Lower leg skin (tissue), 4 donors: ENCODE measurements around the gene LGSN. TPM values are rescaled to one million over a fixed set of nuclear protein-coding genes. Genes with fewer than 3 reads are reported as not detected.

Experiments used
- DNase-seq, 2 donors: peaks; one replicate each; pipeline ENCODE4 v3.0.0-alpha.2; 2019; ENCODE audit warnings: low spot score in 2 of 2
- H3K4me3 ChIP-seq: fragments of 200-600 bp; sonication (generic); 2 replicates; pipeline ENCODE4 v1.5.1; 2017; ENCODE audit warnings: mild to moderate bottlenecking, low read depth; ENCODE audit not compliant: poor library complexity, severe bottlenecking
- POLR2A ChIP-seq, 2 donors: fragments of 450-650 bp; IDR thresholded peaks; one replicate each; pipeline ENCODE4 v1.6.1; 2016 to 2017; ENCODE audit warnings: antibody characterized with exemption in 2 of 2, mild to moderate bottlenecking in 1 of 2, moderate library complexity in 1 of 2
- WGBS, 2 donors: methylation state at CpG; one replicate each; pipeline ENCODE4 v1.1.5; 2018; 5-methylcytosine and 5-hydroxymethylcytosine counted together
- intact Hi-C: fragments of 100-400 bp; cut with DNase I; formaldehyde crosslinking; loops from one replicate; pipeline ENCODE4 v1.15.0; 2023; ENCODE audit warnings: low total_unique reads
- total RNA-seq, 4 donors: library from RNA; depleted of rRNA; stranded (reverse); fragments of >200 nt; gene quantifications; one replicate each; pipeline ENCODE4 v1.1.0, GENCODE V29; 2016
- TF ChIP-seq, protein P1 (sequence below), 3 donors: fragments of 450-650 bp; IDR thresholded peaks; one replicate each; pipeline ENCODE4 v1.5.1; 2016; ENCODE audit warnings: antibody characterized with exemption in 3 of 3, mild to moderate bottlenecking in 3 of 3, moderate library complexity in 2 of 3

The LGSN gene
- total RNA-seq, 4 donors from 2014 or later: not detected

DNA sequence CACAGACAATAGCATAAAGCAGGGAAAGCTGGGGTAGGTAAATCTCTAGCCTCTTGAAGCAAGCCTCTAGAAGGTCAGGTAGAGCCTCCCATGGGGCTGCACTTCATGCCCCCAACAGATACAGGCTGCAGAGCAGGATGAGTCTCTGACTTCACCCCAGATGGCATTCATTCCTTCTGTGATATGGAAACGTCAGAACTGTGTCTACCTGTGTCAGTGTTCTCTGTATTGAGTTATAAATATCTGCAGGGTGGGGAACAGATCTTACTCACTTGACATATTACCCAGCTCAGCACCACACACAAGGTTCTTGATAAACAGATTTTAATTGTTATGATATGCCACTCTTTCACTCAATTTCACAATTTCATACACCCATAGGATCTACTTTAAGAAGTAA lies 2.1 kb downstream of the LGSN start:
- no peak overlapping the region for H3K4me3 ChIP-seq
- DNase-seq: no peak
- TF ChIP-seq, protein P1, sequence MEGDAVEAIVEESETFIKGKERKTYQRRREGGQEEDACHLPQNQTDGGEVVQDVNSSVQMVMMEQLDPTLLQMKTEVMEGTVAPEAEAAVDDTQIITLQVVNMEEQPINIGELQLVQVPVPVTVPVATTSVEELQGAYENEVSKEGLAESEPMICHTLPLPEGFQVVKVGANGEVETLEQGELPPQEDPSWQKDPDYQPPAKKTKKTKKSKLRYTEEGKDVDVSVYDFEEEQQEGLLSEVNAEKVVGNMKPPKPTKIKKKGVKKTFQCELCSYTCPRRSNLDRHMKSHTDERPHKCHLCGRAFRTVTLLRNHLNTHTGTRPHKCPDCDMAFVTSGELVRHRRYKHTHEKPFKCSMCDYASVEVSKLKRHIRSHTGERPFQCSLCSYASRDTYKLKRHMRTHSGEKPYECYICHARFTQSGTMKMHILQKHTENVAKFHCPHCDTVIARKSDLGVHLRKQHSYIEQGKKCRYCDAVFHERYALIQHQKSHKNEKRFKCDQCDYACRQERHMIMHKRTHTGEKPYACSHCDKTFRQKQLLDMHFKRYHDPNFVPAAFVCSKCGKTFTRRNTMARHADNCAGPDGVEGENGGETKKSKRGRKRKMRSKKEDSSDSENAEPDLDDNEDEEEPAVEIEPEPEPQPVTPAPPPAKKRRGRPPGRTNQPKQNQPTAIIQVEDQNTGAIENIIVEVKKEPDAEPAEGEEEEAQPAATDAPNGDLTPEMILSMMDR (IDR thresholded peaks at IDR 0.05): no peak
- no peak for TF ChIP-seq POLR2A (IDR thresholded peaks at IDR 0.05)
- intact Hi-C loops: no loop called here
- 10 to 30% methylated on average over 1 of the region's 1 CpG for WGBS, 2 donors

DNA sequence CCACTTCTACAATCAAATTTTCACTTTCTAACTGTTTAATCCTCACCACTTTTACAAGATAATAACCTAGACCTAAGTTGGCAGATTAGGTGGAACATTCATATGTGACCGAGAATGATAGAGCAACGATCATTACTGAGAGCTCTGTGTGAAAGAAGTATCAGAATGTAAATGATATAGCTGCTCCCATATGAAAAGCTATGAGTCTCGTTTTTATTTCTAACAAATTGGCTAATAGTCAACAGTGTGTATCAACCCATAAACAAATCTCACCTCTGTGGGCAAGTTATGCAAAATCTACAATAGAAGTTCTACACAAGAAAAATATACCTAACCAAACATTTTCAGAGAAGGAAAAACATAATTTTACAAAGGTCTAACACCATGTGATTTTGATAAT lies 3.7 kb downstream of the LGSN start:
- no peak for DNase-seq
- no peak overlapping the region for H3K4me3 ChIP-seq
- WGBS, 2 donors: 75 to 86% methylated on average over 3 of the region's 3 CpGs
- intact Hi-C loops: no loop called here
- TF ChIP-seq, protein P1 (IDR thresholded peaks at IDR 0.05): no peak
- no peak for TF ChIP-seq POLR2A (IDR thresholded peaks at IDR 0.05)

DNA sequence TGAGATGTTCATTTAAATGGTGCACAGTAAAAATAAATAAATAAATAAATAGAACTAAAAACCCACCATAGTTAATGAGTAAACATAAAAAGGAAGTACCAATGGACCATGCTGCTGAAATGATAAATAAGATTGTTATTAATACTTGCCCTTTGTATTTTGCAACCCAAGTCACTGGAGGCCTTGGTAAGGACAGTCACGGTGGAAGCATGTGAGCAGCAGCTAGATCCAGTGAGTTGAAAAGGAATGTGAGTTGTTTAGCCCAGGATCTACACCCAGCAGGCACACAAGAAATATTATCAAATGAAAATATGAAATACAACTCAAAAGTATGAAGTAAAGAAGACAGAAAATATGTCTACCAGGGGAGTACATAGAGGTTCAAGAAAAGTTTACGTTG lies 6.7 kb downstream of the LGSN start:
- no peak overlapping the region for H3K4me3 ChIP-seq
- TF ChIP-seq, protein P1 (IDR thresholded peaks at IDR 0.05): no peak
- no peak for TF ChIP-seq POLR2A (IDR thresholded peaks at IDR 0.05)
- WGBS, 2 donors: 94 to 96% methylated on average over 2 of the region's 2 CpGs
- intact Hi-C loops: no loop called here
- no peak for DNase-seq

DNA sequence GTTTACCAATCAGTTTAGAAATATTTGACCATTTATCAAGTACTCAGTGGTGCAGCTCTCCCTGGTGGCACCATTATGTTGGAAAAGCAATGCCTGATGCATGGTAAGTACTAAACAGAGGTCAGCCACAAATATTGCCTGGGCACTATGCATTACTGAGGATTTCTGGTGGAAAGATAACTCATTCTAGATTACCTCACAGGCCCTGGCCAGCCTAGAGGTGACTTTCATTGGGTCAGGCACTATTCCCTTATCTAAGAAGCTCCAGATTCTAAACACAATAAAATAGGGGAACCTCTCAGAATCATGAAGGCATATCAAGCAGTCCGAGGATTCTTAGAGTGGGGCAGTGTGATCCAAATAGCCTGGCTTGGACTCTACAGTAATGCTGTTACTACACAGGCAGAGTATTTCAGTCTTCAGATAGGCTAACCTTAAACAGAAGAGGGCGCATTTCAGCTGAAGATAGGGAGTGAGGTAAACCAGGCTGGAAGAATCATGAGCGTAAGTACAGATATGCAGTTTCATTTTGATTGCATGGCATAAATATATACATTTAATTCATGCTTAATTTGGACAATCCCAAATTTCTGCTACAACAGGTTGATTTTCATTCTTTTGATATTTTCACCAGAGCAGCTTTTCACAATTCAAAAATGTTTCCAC lies 12.1 kb downstream of the LGSN start:
- WGBS, 2 donors: 63 to 80% methylated on average over 3 of the region's 3 CpGs
- DNase-seq: no peak
- no peak overlapping the region for H3K4me3 ChIP-seq
- TF ChIP-seq, protein P1 (IDR thresholded peaks at IDR 0.05): no peak
- no peak for TF ChIP-seq POLR2A (IDR thresholded peaks at IDR 0.05)
- intact Hi-C loops: no loop called here

DNA sequence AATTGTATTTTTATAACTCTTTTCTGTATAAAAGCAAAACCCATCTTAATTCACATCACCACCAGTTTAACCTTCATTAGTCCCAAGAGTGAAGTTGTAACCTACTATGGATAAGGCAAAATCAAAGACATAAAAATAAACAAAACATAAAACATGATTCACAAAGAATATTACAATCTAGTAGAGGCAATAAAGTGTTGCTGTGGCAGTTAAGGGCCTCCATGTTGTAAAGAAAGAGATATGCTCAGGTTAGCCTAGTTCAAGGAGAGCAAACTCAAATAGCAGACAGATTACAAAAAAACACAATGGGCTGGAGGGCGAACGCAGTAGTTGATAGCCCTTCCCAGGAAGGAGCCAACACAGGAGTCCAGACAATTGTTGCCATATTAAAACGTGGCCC lies 13.4 kb downstream of the LGSN start:
- no peak for TF ChIP-seq POLR2A (IDR thresholded peaks at IDR 0.05)
- TF ChIP-seq, protein P1 (IDR thresholded peaks at IDR 0.05): no peak
- no peak overlapping the region for H3K4me3 ChIP-seq
- DNase-seq: no peak
- WGBS, 2 donors: 77 to 87% methylated on average over 3 of the region's 3 CpGs
- intact Hi-C loops: no loop called here

DNA sequence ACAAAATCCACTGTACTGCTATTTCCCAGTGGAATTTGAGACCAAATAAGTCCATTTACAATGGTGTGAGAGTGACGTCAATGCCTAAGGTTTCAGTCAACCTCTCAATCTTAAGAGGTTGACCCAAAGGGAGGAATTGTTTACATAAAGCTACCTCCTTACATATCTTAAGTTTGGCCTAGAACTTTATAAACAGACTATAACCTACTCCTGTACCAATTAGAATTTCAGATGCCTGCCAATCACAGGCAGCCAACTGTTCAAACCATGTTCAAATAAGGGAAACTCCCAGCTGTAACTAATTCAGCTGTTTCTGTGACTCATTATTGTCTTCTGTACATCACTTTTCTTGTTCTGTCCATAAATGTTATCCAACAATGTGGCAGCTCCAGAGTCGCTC lies 14.5 kb downstream of the LGSN start:
- 65 to 66% methylated on average over 2 of the region's 2 CpGs for WGBS, 2 donors
- no peak for TF ChIP-seq POLR2A (IDR thresholded peaks at IDR 0.05)
- TF ChIP-seq, protein P1 (IDR thresholded peaks at IDR 0.05): no peak
- no peak for DNase-seq
- intact Hi-C loops: no loop called here
- H3K4me3 ChIP-seq: no peak overlapping the region
